GM06990 (cell line): ENCODE results near the gene SH3TC1.

Experiments used
- DNase-seq: peaks from one replicate; pipeline ENCODE4 v3.0.0-alpha.2; 2011; ENCODE audit not compliant: insufficient read length; ENCODE audit errors: extremely low read depth
- H3K27me3 ChIP-seq: replicated peaks from 2 replicates; pipeline ENCODE4 v1.6.0; 2011; ENCODE audit warnings: low read length; ENCODE audit not compliant: control insufficient read depth, insufficient read depth
- H3K36me3 ChIP-seq: 2 replicates; pipeline ENCODE4 v1.5.1; 2011; ENCODE audit warnings: low read length; ENCODE audit not compliant: control insufficient read depth, insufficient read depth
- H3K4me3 ChIP-seq: replicated peaks from 2 replicates; pipeline ENCODE4 v1.5.1; 2011; ENCODE audit warnings: low read depth, mild to moderate bottlenecking, control low read depth, low read length
- CTCF ChIP-seq: IDR thresholded peaks from 2 replicates; pipeline ENCODE4 v1.5.1; 2011; ENCODE audit warnings: low read length, control low read depth, mild to moderate bottlenecking, inconsistent platforms; ENCODE audit not compliant: insufficient read depth, poor library complexity, severe bottlenecking

SH3TC1 gene

GRCh38 chr4:8268211-8268610 is 69.1 kb downstream of the SH3TC1 start:
- Histone ChIP-seq H3K27me3 (peaks cover 2% of the 10 kb centered on the region; the same call in 1 of the 2 replicates), H3K36me3 (no peaks in the 10 kb centered on the region), H3K4me3 (no peak overlapping the region)
- no peak for TF ChIP-seq CTCF
- no peak for DNase-seq

GRCh38 chr4:8268901-8269534 is 69.9 kb downstream of the SH3TC1 start:
- no peaks in the 10 kb centered on the region for H3K36me3 ChIP-seq
- TF ChIP-seq CTCF: no peak
- H3K4me3 ChIP-seq: no peak overlapping the region
- peaks cover 1% of the 10 kb centered on the region for H3K27me3 ChIP-seq
- no peak for DNase-seq

- H3K4me3 ChIP-seq: no peak within 1 kb of the TSS
- peaks cover 1% of the 10 kb centered on the region for H3K27me3 ChIP-seq
- no peaks in the 10 kb centered on the region for H3K36me3 ChIP-seq
- no peak for TF ChIP-seq CTCF
- no peak for DNase-seq
These were observed 70.7 kb downstream of the SH3TC1 start, which contains the start of gene HTRA3 for GRCh38 chr4:8269535-8270417. TSS of gene HTRA3 (plus strand) at chr4:8269754. CDS start at chr4:8269969, 215 bp downstream.

DNA sequence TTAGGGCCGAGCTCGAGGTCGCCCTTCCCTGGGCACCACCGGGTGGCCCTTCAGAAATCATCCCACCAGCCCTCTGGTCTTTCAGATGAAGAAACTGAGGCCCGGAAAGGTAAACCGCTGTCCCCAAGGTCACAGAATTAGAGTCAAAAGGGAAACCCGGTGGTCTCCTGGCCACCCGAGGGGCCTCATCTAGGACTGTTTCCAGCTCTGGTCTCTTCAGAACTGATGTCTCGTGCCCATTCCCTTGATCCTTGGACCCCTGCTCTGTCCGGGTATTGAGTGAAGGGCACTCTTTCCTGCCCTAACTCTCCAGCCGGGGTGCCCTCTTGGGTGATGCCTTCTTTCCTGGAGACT is 71.3 kb downstream of the SH3TC1 start:
- TF ChIP-seq CTCF: no peak
- peaks cover 1% of the 10 kb centered on the region for H3K27me3 ChIP-seq
- H3K4me3 ChIP-seq: no peak overlapping the region
- no peak for DNase-seq
- no peaks in the 10 kb centered on the region for H3K36me3 ChIP-seq

- DNase-seq: no peak
- no peaks in the 10 kb centered on the region for H3K36me3 ChIP-seq
- H3K4me3 ChIP-seq: no peak overlapping the region
- H3K27me3 ChIP-seq: peaks cover 1% of the 10 kb centered on the region
- no peak for TF ChIP-seq CTCF
These were observed 72.1 kb downstream of the SH3TC1 start for GRCh38 chr4:8270912-8271815.
